Cardiac muscle cell (in vitro differentiated cells and primary cell): ENCODE measurements around the gene CORO1C. TPM values are rescaled to one million over a fixed set of nuclear protein-coding genes. Genes with fewer than 3 reads are reported as not detected.

Experiments
- DNase-seq, 2 donors: peaks; one replicate each; pipeline versions ENCODE4 v3.0.0 to v3.0.0-alpha.2; 2010 to 2017; ENCODE audit warnings: low read depth in 1 of 2, low spot score in 1 of 2
- H3K27ac ChIP-seq: fragments of 200-600 bp; sonication (generic); 2 replicates; pipeline ENCODE4 v1.5.1; 2016
- H3K27me3 ChIP-seq: fragments of 200-600 bp; sonication (generic); 2 replicates; pipeline ENCODE4 v1.6.0; 2016; ENCODE audit warnings: control low read depth
- H3K36me3 ChIP-seq: fragments of 200-600 bp; sonication (generic); 2 replicates; pipeline ENCODE4 v1.5.1; 2016; ENCODE audit warnings: control low read depth
- H3K4me1 ChIP-seq: fragments of 200-600 bp; sonication (generic); 2 replicates; pipeline ENCODE4 v1.8.1; 2017; ENCODE audit warnings: low read depth, mild to moderate bottlenecking, mixed run types
- H3K4me3 ChIP-seq: fragments of 200-600 bp; sonication (generic); 2 replicates; pipeline ENCODE4 v1.5.1; 2016; ENCODE audit warnings: mild to moderate bottlenecking
- H3K9me3 ChIP-seq: fragments of 200-600 bp; sonication (generic); 2 replicates; pipeline ENCODE4 v1.5.1; 2017; ENCODE audit warnings: low read depth, mild to moderate bottlenecking, control low read depth
- polyA plus RNA-seq: library from polyadenylated mRNA; unstranded; fragments of >200 nt; fragmentation: Nextera tagmentation; extraction: Ambion mirVana; gene quantifications from 2 replicates; pipeline ENCODE4 v1.2.1, GENCODE V29; 2016
- total RNA-seq: library from RNA; depleted of rRNA; stranded (reverse); fragments of >200 nt; gene quantifications from 2 replicates; pipeline ENCODE4 v1.2.3, GENCODE V29; 2016
- TF ChIP-seq, protein P1 (sequence below): IDR thresholded peaks from 2 replicates; pipeline ENCODE4 v1.5.1; 2012; ENCODE audit warnings: low read depth, mild to moderate bottlenecking, low read length

CORO1C gene
- total and polyA plus RNA-seq, 2 experiments from 2014 or later: 65.4 to 72.5 TPM

DNA sequence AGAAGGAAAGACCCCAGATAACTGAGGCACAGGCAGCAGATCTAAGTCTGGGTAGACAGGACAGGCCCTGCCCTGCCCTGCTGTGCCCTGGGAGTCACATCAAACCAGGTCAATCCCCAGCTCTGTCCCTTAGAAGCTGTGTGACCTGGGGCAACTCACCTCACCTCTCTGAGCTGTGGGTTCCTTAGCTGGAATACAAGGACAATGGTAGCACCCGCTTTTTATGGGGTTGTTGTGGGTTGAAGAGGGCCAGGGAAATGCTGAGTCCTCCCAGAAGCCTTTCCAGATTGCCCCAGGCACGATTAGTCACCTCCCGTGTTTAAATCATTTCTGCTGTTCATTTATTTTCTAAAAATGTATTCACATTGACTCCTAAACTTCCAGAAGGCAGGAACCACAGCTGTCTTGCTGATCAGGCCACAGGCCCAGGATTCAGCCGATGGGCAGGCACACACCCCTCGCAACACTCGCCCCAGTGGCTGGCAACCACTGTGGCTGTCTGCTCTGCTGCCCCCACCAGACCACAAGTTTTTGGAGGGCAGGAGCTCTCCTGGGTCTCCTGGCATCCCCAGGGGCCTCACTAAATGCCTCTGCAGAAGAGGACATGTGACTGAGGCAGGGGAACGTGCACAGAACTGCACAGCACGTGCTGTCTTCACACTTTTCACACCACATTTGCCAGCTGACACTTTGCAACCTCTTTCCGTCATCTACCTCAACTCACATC lies 100.7 kb downstream of the CORO1C start:
- no peaks in the 10 kb centered on the region for H3K27me3 ChIP-seq
- TF ChIP-seq, protein P1, sequence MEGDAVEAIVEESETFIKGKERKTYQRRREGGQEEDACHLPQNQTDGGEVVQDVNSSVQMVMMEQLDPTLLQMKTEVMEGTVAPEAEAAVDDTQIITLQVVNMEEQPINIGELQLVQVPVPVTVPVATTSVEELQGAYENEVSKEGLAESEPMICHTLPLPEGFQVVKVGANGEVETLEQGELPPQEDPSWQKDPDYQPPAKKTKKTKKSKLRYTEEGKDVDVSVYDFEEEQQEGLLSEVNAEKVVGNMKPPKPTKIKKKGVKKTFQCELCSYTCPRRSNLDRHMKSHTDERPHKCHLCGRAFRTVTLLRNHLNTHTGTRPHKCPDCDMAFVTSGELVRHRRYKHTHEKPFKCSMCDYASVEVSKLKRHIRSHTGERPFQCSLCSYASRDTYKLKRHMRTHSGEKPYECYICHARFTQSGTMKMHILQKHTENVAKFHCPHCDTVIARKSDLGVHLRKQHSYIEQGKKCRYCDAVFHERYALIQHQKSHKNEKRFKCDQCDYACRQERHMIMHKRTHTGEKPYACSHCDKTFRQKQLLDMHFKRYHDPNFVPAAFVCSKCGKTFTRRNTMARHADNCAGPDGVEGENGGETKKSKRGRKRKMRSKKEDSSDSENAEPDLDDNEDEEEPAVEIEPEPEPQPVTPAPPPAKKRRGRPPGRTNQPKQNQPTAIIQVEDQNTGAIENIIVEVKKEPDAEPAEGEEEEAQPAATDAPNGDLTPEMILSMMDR: no peak
- H3K4me3 ChIP-seq: no peak overlapping the region
- no peak for DNase-seq
- peaks cover 21% of the 10 kb centered on the region for H3K4me1 ChIP-seq
- no peak overlapping the region for H3K27ac ChIP-seq
- no peaks in the 10 kb centered on the region for H3K36me3 ChIP-seq
- H3K9me3 ChIP-seq: no peaks in the 10 kb centered on the region

DNA sequence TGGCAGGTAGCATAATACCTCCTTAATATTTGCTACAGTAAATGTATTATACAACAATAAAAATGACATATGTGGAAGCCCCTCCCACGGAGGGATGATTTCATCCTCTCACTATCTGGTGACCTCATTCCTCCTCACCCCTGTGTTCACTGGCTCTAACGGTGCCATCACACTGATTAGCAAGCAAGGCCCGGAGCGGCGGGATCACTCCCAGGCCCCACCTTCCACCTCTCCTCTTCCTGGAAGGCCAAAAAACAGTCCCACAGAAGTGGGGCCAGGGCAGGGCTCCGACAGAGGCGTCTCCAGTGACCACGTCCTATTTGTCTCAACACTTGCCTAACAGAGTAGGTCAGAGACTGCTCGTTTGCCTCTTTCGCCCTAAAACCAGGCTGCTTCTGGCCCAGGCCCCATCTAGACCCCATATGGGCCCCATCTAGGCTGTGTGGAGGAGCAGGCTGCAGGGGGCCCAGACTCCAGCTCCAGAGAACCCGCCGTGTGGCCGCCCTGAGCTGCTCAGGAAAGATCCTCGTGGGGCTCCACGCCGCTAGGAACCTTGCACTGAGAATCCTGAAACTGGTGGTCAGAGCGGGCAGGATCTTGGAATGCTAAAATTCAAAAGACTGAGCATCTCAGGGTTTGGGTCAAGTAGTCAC lies 101.4 kb downstream of the CORO1C start:
- Histone ChIP-seq H3K9me3 (no peaks in the 10 kb centered on the region), H3K36me3 (no peaks in the 10 kb centered on the region), H3K4me3 (no peak overlapping the region), H3K4me1 (peaks cover 14% of the 10 kb centered on the region), H3K27me3 (no peaks in the 10 kb centered on the region), H3K27ac (no peak overlapping the region)
- TF ChIP-seq, protein P1: no peak
- DNase-seq: peak in 1 of 2 donors; percentile 80

DNA sequence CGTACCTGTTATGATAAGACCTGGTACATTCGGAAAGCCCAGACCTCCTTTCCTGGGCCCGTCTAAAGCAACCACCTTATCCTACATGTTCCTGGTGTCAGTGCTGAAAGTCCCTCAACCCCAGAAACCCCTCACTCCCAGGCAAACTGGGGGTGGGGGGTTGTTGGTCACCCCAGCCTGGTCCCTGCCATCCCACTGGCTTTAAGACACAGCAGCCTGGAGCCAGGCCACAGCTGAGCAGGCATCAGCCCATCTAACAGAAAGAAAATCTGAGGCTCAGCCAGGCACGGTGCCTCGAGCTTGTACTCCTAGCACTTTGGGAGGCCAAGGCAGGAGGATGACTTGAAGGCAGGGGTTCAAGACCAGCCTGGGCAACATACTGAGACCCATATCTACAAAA lies 102.2 kb downstream of the CORO1C start:
- no peaks in the 10 kb centered on the region for H3K36me3 ChIP-seq
- H3K4me3 ChIP-seq: no peak overlapping the region
- peaks cover 7% of the 10 kb centered on the region for H3K4me1 ChIP-seq
- H3K9me3 ChIP-seq: no peaks in the 10 kb centered on the region
- TF ChIP-seq, protein P1: no peak
- H3K27me3 ChIP-seq: no peaks in the 10 kb centered on the region
- no peak for DNase-seq
- no peak overlapping the region for H3K27ac ChIP-seq

DNA sequence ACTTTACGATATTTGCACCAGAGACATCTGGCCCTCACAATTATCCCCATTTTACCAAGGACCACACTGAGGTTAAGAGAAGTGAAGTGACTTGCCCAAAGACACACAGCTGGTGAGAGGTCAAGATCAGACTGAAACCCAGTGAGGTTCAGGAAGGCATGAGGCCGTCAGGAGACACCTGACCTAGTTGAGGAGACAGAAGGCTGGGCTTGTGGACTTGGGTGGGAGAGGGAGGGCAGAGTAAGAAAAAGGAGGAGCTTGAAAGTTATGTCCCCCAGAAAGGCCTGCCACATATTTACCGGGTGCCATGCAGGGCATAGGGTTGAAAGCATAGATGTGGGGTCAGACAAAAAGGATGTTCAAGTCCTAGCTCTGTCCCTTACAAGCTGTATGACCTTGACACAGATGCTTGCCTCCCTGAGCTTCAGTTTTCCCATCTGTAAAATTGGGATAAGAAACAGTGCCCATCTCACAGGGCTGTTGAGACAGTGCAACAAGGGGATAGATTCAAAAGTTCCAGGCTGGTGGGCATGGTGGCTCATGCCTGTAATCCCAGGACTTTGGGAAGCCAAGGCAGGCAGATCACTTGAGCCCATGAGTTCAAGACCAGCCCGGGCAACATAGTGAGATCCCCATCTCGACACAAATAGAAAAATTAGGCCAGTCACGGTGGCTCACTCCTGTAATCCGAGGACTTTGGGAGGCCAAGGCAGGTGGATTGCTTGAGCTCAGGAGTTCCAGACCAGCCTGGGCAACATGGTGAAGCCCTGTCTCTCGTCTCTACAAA lies 104.0 kb downstream of the CORO1C start:
- H3K4me3 ChIP-seq: no peak overlapping the region

DNA sequence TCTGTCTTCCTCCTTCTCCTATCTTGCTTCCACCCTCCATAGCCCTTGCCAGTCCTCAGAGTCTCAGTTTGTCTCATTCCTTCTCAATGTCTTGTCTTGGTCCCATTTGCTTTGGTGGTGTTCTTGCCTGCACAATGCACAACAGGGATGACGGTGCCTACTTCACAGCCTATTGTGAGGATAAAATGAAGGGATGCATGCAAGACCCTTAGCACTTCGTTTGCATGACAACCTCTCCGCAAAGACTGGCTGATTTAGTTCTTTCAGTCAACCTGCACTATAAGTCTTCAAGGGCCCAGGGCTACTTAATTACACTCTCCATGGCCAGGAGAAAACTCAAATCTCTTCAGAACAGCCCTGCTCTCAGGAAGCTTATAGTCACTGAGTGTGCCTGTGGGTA lies 106.1 kb downstream of the CORO1C start:
- H3K4me1 ChIP-seq: no peaks in the 10 kb centered on the region
- no peak overlapping the region for H3K27ac ChIP-seq
- H3K9me3 ChIP-seq: no peaks in the 10 kb centered on the region
- H3K4me3 ChIP-seq: no peak overlapping the region
- no peaks in the 10 kb centered on the region for H3K36me3 ChIP-seq
- DNase-seq: no peak
- TF ChIP-seq, protein P1: no peak
- no peaks in the 10 kb centered on the region for H3K27me3 ChIP-seq

More for the DNA sequence above, 104.0 kb downstream of the CORO1C start:
- H3K36me3 ChIP-seq: no peaks in the 10 kb centered on the region
- DNase-seq: no peak
- no peaks in the 10 kb centered on the region for H3K27me3 ChIP-seq
- TF ChIP-seq, protein P1: no peak
- H3K9me3 ChIP-seq: no peaks in the 10 kb centered on the region
- no peaks in the 10 kb centered on the region for H3K4me1 ChIP-seq
- no peak overlapping the region for H3K27ac ChIP-seq
